ENCODE data around the gene COBL. TPM values are rescaled to one million over a fixed set of nuclear protein-coding genes. Genes with fewer than 3 reads are reported as not detected.
A peak's percentile ranks its signal among the peaks of the same experiment; 100 is the strongest.

The COBL gene
- total RNA-seq, 3 donors from 2014 or later: 2.2 to 37.3 (median 16.1) TPM

DNA sequence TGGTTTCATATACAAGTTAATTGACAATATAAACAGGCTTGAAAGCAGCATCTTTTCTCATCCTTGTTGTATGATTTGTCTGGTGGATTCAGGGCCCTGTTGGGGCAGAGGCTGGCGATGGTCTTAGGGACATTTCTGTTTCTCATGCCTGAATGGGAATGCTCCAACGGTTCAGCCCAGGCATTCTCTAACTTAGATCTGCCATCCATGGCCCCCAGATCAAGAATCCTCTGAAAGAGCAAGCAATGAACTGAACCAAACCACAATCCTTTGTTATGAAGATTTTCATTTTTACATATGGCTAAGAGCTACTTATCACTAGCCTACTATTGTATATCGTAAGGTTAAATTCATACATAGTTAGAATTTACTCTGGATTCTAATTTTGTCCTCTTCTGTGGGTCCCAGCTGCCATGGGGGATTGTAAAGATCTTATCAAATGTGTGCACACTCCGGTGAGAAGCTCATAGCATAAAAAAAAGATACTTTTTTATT, 163.9 kb downstream of the COBL start:
- Histone ChIP-seq H3K36me3 (no peaks in the 10 kb centered on the region), H3K4me3 (no peak overlapping the region), H3K27ac (no peak overlapping the region), H3K4me1 (no peaks in the 10 kb centered on the region), H3K27me3 (no peaks in the 10 kb centered on the region), H3K9me3 (peaks cover 3 to 5% of the 10 kb centered on the region in 2 donors)
- TF ChIP-seq POLR2A (IDR thresholded peaks at IDR 0.05) (no peak), POLR2AphosphoS5 (IDR thresholded peaks at IDR 0.05) (no peak)
- TF ChIP-seq, protein P1, sequence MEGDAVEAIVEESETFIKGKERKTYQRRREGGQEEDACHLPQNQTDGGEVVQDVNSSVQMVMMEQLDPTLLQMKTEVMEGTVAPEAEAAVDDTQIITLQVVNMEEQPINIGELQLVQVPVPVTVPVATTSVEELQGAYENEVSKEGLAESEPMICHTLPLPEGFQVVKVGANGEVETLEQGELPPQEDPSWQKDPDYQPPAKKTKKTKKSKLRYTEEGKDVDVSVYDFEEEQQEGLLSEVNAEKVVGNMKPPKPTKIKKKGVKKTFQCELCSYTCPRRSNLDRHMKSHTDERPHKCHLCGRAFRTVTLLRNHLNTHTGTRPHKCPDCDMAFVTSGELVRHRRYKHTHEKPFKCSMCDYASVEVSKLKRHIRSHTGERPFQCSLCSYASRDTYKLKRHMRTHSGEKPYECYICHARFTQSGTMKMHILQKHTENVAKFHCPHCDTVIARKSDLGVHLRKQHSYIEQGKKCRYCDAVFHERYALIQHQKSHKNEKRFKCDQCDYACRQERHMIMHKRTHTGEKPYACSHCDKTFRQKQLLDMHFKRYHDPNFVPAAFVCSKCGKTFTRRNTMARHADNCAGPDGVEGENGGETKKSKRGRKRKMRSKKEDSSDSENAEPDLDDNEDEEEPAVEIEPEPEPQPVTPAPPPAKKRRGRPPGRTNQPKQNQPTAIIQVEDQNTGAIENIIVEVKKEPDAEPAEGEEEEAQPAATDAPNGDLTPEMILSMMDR (IDR thresholded peaks at IDR 0.05): no peak
- DNase-seq (ENCODE audit: low spot score in 2 of 2): no peak
- intact Hi-C loops (cut with DNase I; ENCODE audit: low total_unique reads): no loop called here

DNA sequence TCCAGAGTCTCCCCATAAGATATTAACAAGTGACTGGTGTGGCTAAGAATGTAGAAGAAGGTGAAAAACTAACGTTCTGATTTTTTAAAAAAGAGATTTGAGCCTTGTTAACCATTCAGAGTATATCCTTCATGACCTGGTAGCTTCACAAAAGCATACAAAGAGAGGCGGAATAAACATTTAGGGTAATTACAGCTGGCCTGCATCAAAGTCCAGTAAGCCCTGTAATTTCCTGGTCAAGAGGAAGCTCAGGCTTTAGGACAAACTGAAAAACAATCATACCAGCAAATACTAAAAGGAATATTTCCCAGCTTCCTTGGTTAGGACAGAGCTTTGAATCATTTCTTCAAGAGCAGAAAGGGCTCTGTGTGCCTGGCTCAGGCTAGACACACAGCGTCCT, 165.2 kb downstream of the COBL start:
- no peak for DNase-seq (ENCODE audit: low spot score in 2 of 2)
- Histone ChIP-seq H3K4me1 (no peaks in the 10 kb centered on the region), H3K27ac (peak overlapping the region in 1 of 2 donors; percentile 71), H3K9me3 (peaks cover 11 to 16% of the 10 kb centered on the region in 2 donors), H3K4me3 (no peak overlapping the region), H3K36me3 (no peaks in the 10 kb centered on the region), H3K27me3 (no peaks in the 10 kb centered on the region)
- intact Hi-C loops (cut with DNase I; ENCODE audit: low total_unique reads): no loop called here
- TF ChIP-seq, protein P1 (IDR thresholded peaks at IDR 0.05): no peak
- TF ChIP-seq POLR2AphosphoS5 (IDR thresholded peaks at IDR 0.05): no peak
- no peak for TF ChIP-seq POLR2A (IDR thresholded peaks at IDR 0.05)

DNA sequence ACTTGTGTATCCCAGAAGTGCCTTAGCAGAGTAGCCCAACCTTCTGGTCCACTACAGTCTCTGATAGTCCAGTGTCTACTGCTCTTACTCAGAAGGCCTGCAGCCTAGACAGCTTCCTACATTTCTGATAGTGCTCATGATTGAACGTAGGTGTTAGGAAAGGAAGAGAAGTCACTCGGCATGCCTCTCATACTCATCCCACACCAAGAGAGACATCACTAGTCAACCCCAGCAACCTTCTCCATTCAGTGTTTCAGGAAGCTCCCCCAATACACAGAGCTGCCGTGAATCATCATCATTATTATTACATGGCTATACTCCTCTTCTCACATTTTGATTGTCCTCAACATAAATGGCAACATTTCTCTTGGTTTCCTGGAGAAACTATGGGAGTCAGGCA, 166.4 kb downstream of the COBL start:
- intact Hi-C loops (cut with DNase I; ENCODE audit: low total_unique reads): no loop called here
- DNase-seq (ENCODE audit: low spot score in 2 of 2): no peak
- TF ChIP-seq POLR2AphosphoS5 (IDR thresholded peaks at IDR 0.05) (no peak), POLR2A (IDR thresholded peaks at IDR 0.05) (no peak)
- TF ChIP-seq, protein P1 (IDR thresholded peaks at IDR 0.05): no peak
- H3K27me3 ChIP-seq: no peaks in the 10 kb centered on the region
- H3K4me3 ChIP-seq: no peak overlapping the region
- no peak overlapping the region for H3K27ac ChIP-seq
- H3K36me3 ChIP-seq: no peaks in the 10 kb centered on the region
- no peaks in the 10 kb centered on the region for H3K4me1 ChIP-seq
- peaks cover 11 to 16% of the 10 kb centered on the region in 2 donors for H3K9me3 ChIP-seq

DNA sequence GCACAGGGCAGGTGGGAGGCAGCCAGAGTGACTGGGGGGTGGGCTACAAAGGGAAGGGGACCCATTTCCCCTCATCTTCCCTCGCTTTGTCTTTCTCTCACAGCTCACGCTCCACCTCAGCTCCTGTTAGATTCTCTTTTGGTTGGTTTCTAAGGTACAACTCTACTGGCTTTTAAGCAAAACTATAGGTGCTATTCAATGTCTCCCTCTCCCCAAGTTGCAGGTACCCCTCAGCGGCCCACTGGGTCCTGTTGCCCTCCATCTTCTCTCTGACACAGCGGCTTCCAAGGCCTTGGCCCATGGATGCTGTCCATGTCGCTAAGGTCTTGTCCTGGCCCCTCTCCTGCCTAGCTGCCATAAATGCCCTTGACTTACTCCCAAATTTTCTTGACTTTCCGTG, 168.4 kb downstream of the COBL start:
- TF ChIP-seq, protein P1 (IDR thresholded peaks at IDR 0.05): no peak
- TF ChIP-seq POLR2AphosphoS5 (IDR thresholded peaks at IDR 0.05): no peak
- TF ChIP-seq POLR2A (IDR thresholded peaks at IDR 0.05): no peak
- Histone ChIP-seq H3K27ac (no peak overlapping the region), H3K9me3 (peaks cover 11 to 16% of the 10 kb centered on the region in 2 donors), H3K4me3 (no peak overlapping the region), H3K27me3 (no peaks in the 10 kb centered on the region), H3K4me1 (no peaks in the 10 kb centered on the region), H3K36me3 (no peaks in the 10 kb centered on the region)
- no peak for DNase-seq (ENCODE audit: low spot score in 2 of 2)
- intact Hi-C loops (cut with DNase I; ENCODE audit: low total_unique reads): loop anchor here (10.0 kb wide), 1 partner anchor 73 kb away; no protein-coding TSS in a partner anchor

DNA sequence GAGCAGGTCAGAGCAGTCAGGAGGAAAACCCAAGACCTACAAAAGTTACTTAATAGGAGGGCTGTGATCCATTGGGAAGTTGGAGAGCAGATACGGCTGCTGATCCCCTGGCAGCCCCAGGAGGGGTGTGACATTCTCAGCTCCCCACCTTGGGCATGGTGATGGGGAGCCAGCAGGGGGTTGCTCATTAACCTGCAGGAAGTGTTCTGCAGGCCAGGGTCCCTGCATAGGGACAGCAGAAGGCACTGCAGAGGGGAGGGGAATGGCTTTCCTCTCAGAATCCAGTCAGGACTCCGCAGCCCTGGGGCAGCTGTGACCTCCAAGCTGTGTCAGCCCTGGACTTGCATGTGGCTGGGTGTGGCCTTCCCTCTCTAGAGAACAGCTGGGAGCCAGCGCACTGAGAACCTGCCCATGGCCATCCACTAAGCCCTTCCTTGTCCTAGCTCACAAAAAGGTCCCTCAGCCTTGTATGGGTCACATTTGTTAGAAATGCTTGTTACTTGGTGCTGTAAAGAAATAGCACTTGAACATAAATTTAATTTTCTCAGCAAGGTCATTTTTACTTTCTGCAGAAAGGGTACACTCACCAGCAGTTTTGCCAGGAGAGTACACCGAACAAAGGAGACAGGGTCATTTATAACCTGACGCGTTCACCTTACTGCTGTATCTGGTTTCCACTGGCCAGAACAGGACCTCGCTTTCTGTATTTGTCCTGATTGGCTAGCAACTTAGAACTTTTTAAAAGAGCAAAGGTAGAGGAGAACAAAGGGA, 169.6 kb downstream of the COBL start:
- H3K27ac ChIP-seq: no peak overlapping the region
- no peak for DNase-seq (ENCODE audit: low spot score in 2 of 2)
- no peaks in the 10 kb centered on the region for H3K27me3 ChIP-seq
- no peak overlapping the region for H3K4me3 ChIP-seq
- H3K9me3 ChIP-seq: peaks cover 11 to 16% of the 10 kb centered on the region in 2 donors
- H3K36me3 ChIP-seq: no peaks in the 10 kb centered on the region
- no peaks in the 10 kb centered on the region for H3K4me1 ChIP-seq
- no peak for TF ChIP-seq POLR2AphosphoS5 (IDR thresholded peaks at IDR 0.05)
- TF ChIP-seq, protein P1 (IDR thresholded peaks at IDR 0.05): no peak
- no peak for TF ChIP-seq POLR2A (IDR thresholded peaks at IDR 0.05)
- intact Hi-C loops (cut with DNase I; ENCODE audit: low total_unique reads): loop anchor here (10.0 kb wide), 1 partner anchor 72 kb away; no protein-coding TSS in a partner anchor
